Karpas-422 (cell line): ENCODE measurements around the gene TAS1R3. TPM values are rescaled to one million over a fixed set of nuclear protein-coding genes. Genes with fewer than 3 reads are reported as not detected.

Experiments
- DNase-seq: peaks from one replicate; pipeline ENCODE4 v3.0.0-alpha.2; 2015
- H2AFZ ChIP-seq: fragments of 200-600 bp; sonication (generic); 2 replicates; pipeline ENCODE4 v1.6.1; 2014; ENCODE audit warnings: antibody characterized with exemption, low read length, mixed read lengths
- H3K27ac ChIP-seq: fragments of 200-600 bp; sonication (generic); 2 replicates; pipeline ENCODE4 v1.5.1; 2014; ENCODE audit warnings: mild to moderate bottlenecking, low read length, moderate library complexity
- H3K27me3 ChIP-seq: fragments of 200-600 bp; sonication (generic); 2 replicates; pipeline ENCODE4 v1.6.1; 2014; ENCODE audit warnings: low read length, mixed read lengths
- H3K36me3 ChIP-seq: fragments of 200-600 bp; sonication (generic); 2 replicates; pipeline ENCODE4 v1.6.1; 2014; ENCODE audit warnings: low read length, mixed read lengths; ENCODE audit not compliant: insufficient read depth
- H3K4me1 ChIP-seq: fragments of 200-600 bp; sonication (generic); 2 replicates; pipeline ENCODE4 v1.6.1; 2014; ENCODE audit warnings: mild to moderate bottlenecking, low read length, mixed read lengths
- H3K4me2 ChIP-seq: fragments of 200-600 bp; sonication (generic); 2 replicates; pipeline ENCODE4 v1.6.1; 2014; ENCODE audit warnings: low read length, low read depth, mild to moderate bottlenecking; ENCODE audit not compliant: poor library complexity, severe bottlenecking
- H3K4me3 ChIP-seq: fragments of 200-600 bp; sonication (generic); 2 replicates; pipeline ENCODE4 v1.5.1; 2014; ENCODE audit warnings: mild to moderate bottlenecking, antibody characterized with exemption, low read length, mixed read lengths
- H3K79me2 ChIP-seq: fragments of 200-600 bp; sonication (generic); 2 replicates; pipeline ENCODE4 v1.6.1; 2014; ENCODE audit warnings: mild to moderate bottlenecking, low read length, mixed read lengths
- H3K9ac ChIP-seq: fragments of 200-600 bp; sonication (generic); 2 replicates; pipeline ENCODE4 v1.6.0; 2014; ENCODE audit warnings: low read length
- H3K9me2 ChIP-seq: fragments of 200-600 bp; sonication (generic), shearing (Covaris generic); replicated peaks from 2 replicates; pipeline ENCODE4 v1.6.0; 2014; ENCODE audit warnings: mild to moderate bottlenecking, low read length, moderate library complexity; ENCODE audit not compliant: insufficient read depth
- H3K9me3 ChIP-seq: fragments of 300-700, 200-600 bp; sonication (generic); 2 replicates; pipeline ENCODE4 v1.6.1; 2014; ENCODE audit warnings: low read length, mixed read lengths
- H4K20me1 ChIP-seq: fragments of 200-600 bp; sonication (generic); 2 replicates; pipeline ENCODE4 v1.6.1; 2014; ENCODE audit warnings: mild to moderate bottlenecking, antibody characterized with exemption, low read length, low read depth; ENCODE audit not compliant: insufficient read depth
- total RNA-seq: library from RNA; depleted of rRNA; stranded (reverse); fragments of >200 nt; shearing (Covaris generic); gene quantifications from 2 replicates; pipeline ENCODE4 v1.2.3, GENCODE V29; 2014; ENCODE audit warnings: low replicate concordance

The TAS1R3 gene
- total RNA-seq, 1 experiment from 2014 or later = 49.2 TPM

GRCh38 chr1:1342061-1342562, 11.0 kb downstream of the TAS1R3 start:
- Histone ChIP-seq H4K20me1 (peaks cover 36% of the 10 kb centered on the region), H3K27ac (no peak overlapping the region), H3K9ac (no peak overlapping the region), H3K4me3 (no peak overlapping the region), H3K9me3 (no peaks in the 10 kb centered on the region), H3K4me2 (no peak overlapping the region), H3K27me3 (no peaks in the 10 kb centered on the region), H3K79me2 (peaks cover 40% of the 10 kb centered on the region), H3K9me2 (no peaks in the 10 kb centered on the region), H3K4me1 (peaks cover 26% of the 10 kb centered on the region), H3K36me3 (peaks cover 5% of the 10 kb centered on the region; the same call in 1 of the 2 replicates), H2AFZ (no peak overlapping the region)
- DNase-seq = no peak

- no peak overlapping the region for H3K4me2 ChIP-seq
- peaks cover 46% of the 10 kb centered on the region for H3K79me2 ChIP-seq
Observed at GRCh38 chr1:1342584-1343115, 11.6 kb downstream of the TAS1R3 start.

GRCh38 chr1:1343811-1344421, 12.8 kb downstream of the TAS1R3 start:
- no peak for DNase-seq
- Histone ChIP-seq H3K4me1 (peaks cover 34% of the 10 kb centered on the region), H3K4me3 (no peak overlapping the region), H3K36me3 (peaks cover 3% of the 10 kb centered on the region; the same call in 1 of the 2 replicates), H3K79me2 (peaks cover 58% of the 10 kb centered on the region), H3K9me3 (no peaks in the 10 kb centered on the region), H3K27ac (no peak overlapping the region), H4K20me1 (peaks cover 39% of the 10 kb centered on the region; the same call in 1 of the 2 replicates), H3K9me2 (no peaks in the 10 kb centered on the region), H2AFZ (no peak overlapping the region), H3K4me2 (no peak overlapping the region), H3K9ac (no peak overlapping the region), H3K27me3 (no peaks in the 10 kb centered on the region)

More at GRCh38 chr1:1342584-1343115, 11.6 kb downstream of the TAS1R3 start:
- H3K27me3 ChIP-seq = no peaks in the 10 kb centered on the region
- H3K9me2 ChIP-seq = no peaks in the 10 kb centered on the region
- no peak for DNase-seq
- H3K4me1 ChIP-seq = peaks cover 29% of the 10 kb centered on the region
- no peak overlapping the region for H3K27ac ChIP-seq
- H3K9ac ChIP-seq = no peak overlapping the region
- H4K20me1 ChIP-seq = peaks cover 37% of the 10 kb centered on the region; the same call in 1 of the 2 replicates
- H3K4me3 ChIP-seq = no peak overlapping the region
- H3K36me3 ChIP-seq = peaks cover 3% of the 10 kb centered on the region; the same call in 1 of the 2 replicates
- no peaks in the 10 kb centered on the region for H3K9me3 ChIP-seq
- H2AFZ ChIP-seq = no peak overlapping the region

- peaks cover 34% of the 10 kb centered on the region for H3K4me1 ChIP-seq
- H3K9ac ChIP-seq = no peak overlapping the region
- no peak overlapping the region for H3K4me2 ChIP-seq
- H3K36me3 ChIP-seq = peaks cover 3% of the 10 kb centered on the region; the same call in 1 of the 2 replicates
- no peaks in the 10 kb centered on the region for H3K27me3 ChIP-seq
- peaks cover 39% of the 10 kb centered on the region; the same call in 1 of the 2 replicates for H4K20me1 ChIP-seq
- H3K9me3 ChIP-seq = no peaks in the 10 kb centered on the region
- H3K4me3 ChIP-seq = no peak overlapping the region
- no peak overlapping the region for H3K27ac ChIP-seq
- H3K9me2 ChIP-seq = no peaks in the 10 kb centered on the region
- DNase-seq = peak; percentile 71
- H3K79me2 ChIP-seq = peaks cover 58% of the 10 kb centered on the region
- no peak overlapping the region for H2AFZ ChIP-seq
Observed at GRCh38 chr1:1344655-1345361, 13.7 kb downstream of the TAS1R3 start.

GRCh38 chr1:1345384-1345783, 14.3 kb downstream of the TAS1R3 start:
- Histone ChIP-seq H3K9me2 (no peaks in the 10 kb centered on the region), H3K9ac (peak overlapping the region; percentile 20; the same call in 1 of the 2 replicates), H3K79me2 (peaks cover 58% of the 10 kb centered on the region), H4K20me1 (peaks cover 39% of the 10 kb centered on the region; the same call in 1 of the 2 replicates), H3K27ac (no peak overlapping the region), H3K27me3 (no peaks in the 10 kb centered on the region), H3K4me3 (no peak overlapping the region), H3K9me3 (no peaks in the 10 kb centered on the region), H3K4me1 (peaks cover 34% of the 10 kb centered on the region), H2AFZ (no peak overlapping the region), H3K4me2 (peak overlapping the region; percentile 7), H3K36me3 (peaks cover 3% of the 10 kb centered on the region; the same call in 1 of the 2 replicates)
- DNase-seq = no peak

- H3K9ac ChIP-seq = peak overlapping the region; percentile 20
- H4K20me1 ChIP-seq = peaks cover 39% of the 10 kb centered on the region; the same call in 1 of the 2 replicates
- H2AFZ ChIP-seq = no peak overlapping the region
- H3K4me2 ChIP-seq = peak overlapping the region; percentile 7
- no peaks in the 10 kb centered on the region; the same call in 1 of the 2 replicates for H3K36me3 ChIP-seq
- H3K27ac ChIP-seq = no peak overlapping the region
- peaks cover 58% of the 10 kb centered on the region for H3K79me2 ChIP-seq
- no peaks in the 10 kb centered on the region for H3K27me3 ChIP-seq
- no peaks in the 10 kb centered on the region for H3K9me2 ChIP-seq
- DNase-seq = no peak
- H3K9me3 ChIP-seq = no peaks in the 10 kb centered on the region
- no peak overlapping the region for H3K4me3 ChIP-seq
- H3K4me1 ChIP-seq = peaks cover 34% of the 10 kb centered on the region
Observed at GRCh38 chr1:1345860-1346500, 14.9 kb downstream of the TAS1R3 start.

- H3K4me1 ChIP-seq = peaks cover 36% of the 10 kb centered on the region
- no peak overlapping the region for H3K27ac ChIP-seq
- H3K79me2 ChIP-seq = peaks cover 58% of the 10 kb centered on the region
Observed at GRCh38 chr1:1346501-1346890, 15.4 kb downstream of the TAS1R3 start.

More at GRCh38 chr1:1346501-1346890, 15.4 kb downstream of the TAS1R3 start:
- Histone ChIP-seq H3K9me3 (no peaks in the 10 kb centered on the region), H3K9ac (peak overlapping the region; percentile 99; the same call in 1 of the 2 replicates), H3K4me3 (peak overlapping the region; percentile 99; the same call in 1 of the 2 replicates), H3K9me2 (no peaks in the 10 kb centered on the region), H3K36me3 (no peaks in the 10 kb centered on the region; the same call in 1 of the 2 replicates), H3K4me2 (peak overlapping the region; percentile 94), H2AFZ (no peak overlapping the region), H4K20me1 (peaks cover 39% of the 10 kb centered on the region; the same call in 1 of the 2 replicates), H3K27me3 (no peaks in the 10 kb centered on the region)
- no peak for DNase-seq
